ENCODE data around the gene CYBRD1. TPM values are rescaled to one million over a fixed set of nuclear protein-coding genes. Genes with fewer than 3 reads are reported as not detected.

Gene CYBRD1
- total and polyA plus RNA-seq, 5 donors: 88.3 to 138 (median 118) TPM

- Histone ChIP-seq H3K27me3 (ENCODE audit: control insufficient read depth, insufficient read depth) (no peaks in the 10 kb centered on the region), H3K27ac (ENCODE audit: low read length) (no peak overlapping the region), H3K4me3 (ENCODE audit: low read length) (no peak overlapping the region), H3K4me1 (ENCODE audit: control insufficient read depth, insufficient read depth, low read length) (peaks cover 1% of the 10 kb centered on the region), H3K9me3 (ENCODE audit: control insufficient read depth, low read length) (no peaks in the 10 kb centered on the region)
- ATAC-seq: no peak
- intact Hi-C loops (cut with DNase I): no loop called here
- WGBS: 93% methylated on average over 8 of the region's 8 CpGs
- DNase-seq: no peak
These were observed 31.6 kb downstream of the CYBRD1 start for GRCh38 chr2:171553858-171554257.

- no peak for ATAC-seq
- intact Hi-C loops (cut with DNase I): no loop called here
- 47% methylated on average over 3 of the region's 3 CpGs for WGBS
These were observed 32.8 kb downstream of the CYBRD1 start for GRCh38 chr2:171554991-171555615.

GRCh38 chr2:171557363-171557762 is 35.1 kb downstream of the CYBRD1 start:
- Histone ChIP-seq H3K4me1 (ENCODE audit: control insufficient read depth, insufficient read depth, low read length) (peaks cover 1% of the 10 kb centered on the region), H3K9me3 (ENCODE audit: control insufficient read depth, low read length) (no peaks in the 10 kb centered on the region), H3K4me3 (ENCODE audit: low read length) (no peak overlapping the region), H3K27me3 (ENCODE audit: control insufficient read depth, insufficient read depth) (no peaks in the 10 kb centered on the region), H3K27ac (ENCODE audit: low read length) (no peak overlapping the region)
- WGBS: 82% methylated on average over 4 of the region's 4 CpGs
- ATAC-seq (no peak), DNase-seq (no peak)
- intact Hi-C loops (cut with DNase I): no loop called here

More at GRCh38 chr2:171554991-171555615, 32.8 kb downstream of the CYBRD1 start:
- no peak overlapping the region for H3K27ac ChIP-seq (ENCODE audit: low read length)
- no peak overlapping the region for H3K4me3 ChIP-seq (ENCODE audit: low read length)
- no peak for DNase-seq
- no peaks in the 10 kb centered on the region for H3K9me3 ChIP-seq (ENCODE audit: control insufficient read depth, low read length)
- no peaks in the 10 kb centered on the region for H3K27me3 ChIP-seq (ENCODE audit: control insufficient read depth, insufficient read depth)
- peaks cover 1% of the 10 kb centered on the region for H3K4me1 ChIP-seq (ENCODE audit: control insufficient read depth, insufficient read depth, low read length)

- intact Hi-C loops (cut with DNase I): no loop called here
- no peak for ATAC-seq
- Histone ChIP-seq H3K9me3 (ENCODE audit: control insufficient read depth, low read length) (no peaks in the 10 kb centered on the region), H3K4me3 (ENCODE audit: low read length) (no peak overlapping the region), H3K27me3 (ENCODE audit: control insufficient read depth, insufficient read depth) (no peaks in the 10 kb centered on the region), H3K4me1 (ENCODE audit: control insufficient read depth, insufficient read depth, low read length) (no peaks in the 10 kb centered on the region), H3K27ac (ENCODE audit: low read length) (no peak overlapping the region)
- DNase-seq: no peak
- WGBS: 87% methylated on average over 3 of the region's 3 CpGs
These were observed 41.0 kb downstream of the CYBRD1 start for GRCh38 chr2:171563301-171563700.

GRCh38 chr2:171564463-171564862 is 42.2 kb downstream of the CYBRD1 start:
- intact Hi-C loops (cut with DNase I): no loop called here
- no peak overlapping the region for H3K4me3 ChIP-seq (ENCODE audit: low read length)
- H3K9me3 ChIP-seq (ENCODE audit: control insufficient read depth, low read length): no peaks in the 10 kb centered on the region
- no peaks in the 10 kb centered on the region for H3K27me3 ChIP-seq (ENCODE audit: control insufficient read depth, insufficient read depth)
- H3K4me1 ChIP-seq (ENCODE audit: control insufficient read depth, insufficient read depth, low read length): no peaks in the 10 kb centered on the region
- DNase-seq (no peak), ATAC-seq (no peak)
- H3K27ac ChIP-seq (ENCODE audit: low read length): no peak overlapping the region
- 56% methylated on average over 5 of the region's 5 CpGs for WGBS

- DNase-seq: no peak
- H3K27ac ChIP-seq (ENCODE audit: low read length): no peak overlapping the region
- 0% methylated on average over 1 of the region's 1 CpG for WGBS
- H3K27me3 ChIP-seq (ENCODE audit: control insufficient read depth, insufficient read depth): no peaks in the 10 kb centered on the region
- H3K9me3 ChIP-seq (ENCODE audit: control insufficient read depth, low read length): no peaks in the 10 kb centered on the region
- ATAC-seq: no peak
- intact Hi-C loops (cut with DNase I): no loop called here
- no peaks in the 10 kb centered on the region for H3K4me1 ChIP-seq (ENCODE audit: control insufficient read depth, insufficient read depth, low read length)
- H3K4me3 ChIP-seq (ENCODE audit: low read length): no peak overlapping the region
These were observed 43.8 kb downstream of the CYBRD1 start for GRCh38 chr2:171566057-171566456.

- no peak overlapping the region for H3K4me3 ChIP-seq (ENCODE audit: low read length)
- H3K4me1 ChIP-seq (ENCODE audit: control insufficient read depth, insufficient read depth, low read length): no peaks in the 10 kb centered on the region
- no peak overlapping the region for H3K27ac ChIP-seq (ENCODE audit: low read length)
- ATAC-seq (no peak), DNase-seq (no peak)
- intact Hi-C loops (cut with DNase I): no loop called here
- H3K9me3 ChIP-seq (ENCODE audit: control insufficient read depth, low read length): no peaks in the 10 kb centered on the region
- no peaks in the 10 kb centered on the region for H3K27me3 ChIP-seq (ENCODE audit: control insufficient read depth, insufficient read depth)
- 89% methylated on average over 4 of the region's 4 CpGs for WGBS
These were observed 44.5 kb downstream of the CYBRD1 start for GRCh38 chr2:171566753-171567152.

- no peak overlapping the region for H3K27ac ChIP-seq (ENCODE audit: low read length)
- 63% methylated on average over 3 of the region's 3 CpGs for WGBS
- no peaks in the 10 kb centered on the region for H3K9me3 ChIP-seq (ENCODE audit: control insufficient read depth, low read length)
- no peaks in the 10 kb centered on the region for H3K27me3 ChIP-seq (ENCODE audit: control insufficient read depth, insufficient read depth)
- no peaks in the 10 kb centered on the region for H3K4me1 ChIP-seq (ENCODE audit: control insufficient read depth, insufficient read depth, low read length)
- intact Hi-C loops (cut with DNase I): no loop called here
- ATAC-seq (no peak), DNase-seq (no peak)
- H3K4me3 ChIP-seq (ENCODE audit: low read length): no peak overlapping the region
These were observed 45.8 kb downstream of the CYBRD1 start for GRCh38 chr2:171568089-171568488.

- 74% methylated on average over 7 of the region's 7 CpGs for WGBS
- ATAC-seq: no peak
- no peak overlapping the region for H3K27ac ChIP-seq (ENCODE audit: low read length)
- no peaks in the 10 kb centered on the region for H3K4me1 ChIP-seq (ENCODE audit: control insufficient read depth, insufficient read depth, low read length)
- no peak for DNase-seq
- intact Hi-C loops (cut with DNase I): loop anchor here in 1 of 4 donors (10.0 kb wide), 1 partner anchor 543 kb away; no protein-coding TSS in a partner anchor
- no peak overlapping the region for H3K4me3 ChIP-seq (ENCODE audit: low read length)
- H3K9me3 ChIP-seq (ENCODE audit: control insufficient read depth, low read length): no peaks in the 10 kb centered on the region
- H3K27me3 ChIP-seq (ENCODE audit: control insufficient read depth, insufficient read depth): no peaks in the 10 kb centered on the region
These were observed 49.4 kb downstream of the CYBRD1 start for GRCh38 chr2:171571721-171572120.

- intact Hi-C loops (cut with DNase I): loop anchor here in 1 of 4 donors (10.0 kb wide), 1 partner anchor 541 kb away; no protein-coding TSS in a partner anchor
- Histone ChIP-seq H3K4me1 (ENCODE audit: control insufficient read depth, insufficient read depth, low read length) (no peaks in the 10 kb centered on the region), H3K4me3 (ENCODE audit: low read length) (no peak overlapping the region), H3K9me3 (ENCODE audit: control insufficient read depth, low read length) (no peaks in the 10 kb centered on the region), H3K27ac (ENCODE audit: low read length) (no peak overlapping the region), H3K27me3 (ENCODE audit: control insufficient read depth, insufficient read depth) (no peaks in the 10 kb centered on the region)
- peak; percentile 93 to 97 for ATAC-seq
- DNase-seq: peak; percentile 81 to 93 (median 92)
- 24% methylated on average over 21 of the region's 21 CpGs for WGBS
These were observed 52.0 kb downstream of the CYBRD1 start for GRCh38 chr2:171574149-171574795.

GRCh38 chr2:171575606-171576005 is 53.3 kb downstream of the CYBRD1 start:
- Histone ChIP-seq H3K4me3 (ENCODE audit: low read length) (no peak overlapping the region), H3K27me3 (ENCODE audit: control insufficient read depth, insufficient read depth) (no peaks in the 10 kb centered on the region), H3K27ac (ENCODE audit: low read length) (no peak overlapping the region), H3K4me1 (ENCODE audit: control insufficient read depth, insufficient read depth, low read length) (no peaks in the 10 kb centered on the region), H3K9me3 (ENCODE audit: control insufficient read depth, low read length) (no peaks in the 10 kb centered on the region)
- 79% methylated on average over 5 of the region's 5 CpGs for WGBS
- no peak for ATAC-seq
- intact Hi-C loops (cut with DNase I): loop anchor here in 1 of 4 donors (10.0 kb wide), 1 partner anchor 539 kb away; no protein-coding TSS in a partner anchor
- DNase-seq: no peak

Measured in right cardiac atrium (tissue), 5 donors.